Natural killer cell (primary cell): ENCODE measurements around the gene ACTL7B. TPM values are rescaled to one million over a fixed set of nuclear protein-coding genes. Genes with fewer than 3 reads are reported as not detected.

Experiments used
- ATAC-seq, 3 donors: fragments of 150-1000 bp in 2 of 3; fragments of 200-7000 bp in 1 of 3; cut with Tn5 transposase; 1 replicate in 1 of 3; 2 replicates in 2 of 3; pipeline ENCODE4 v1.10.0; 2021; ENCODE audit warnings: mild to moderate bottlenecking in 2 of 3, moderate library complexity in 2 of 3
- DNase-seq, 2 donors: peaks; one replicate each; pipeline versions ENCODE4 v3.0.0 to v3.0.0-alpha.2; 2013 to 2021; ENCODE audit warnings: mixed read lengths in 1 of 2
- H3K27ac ChIP-seq: one replicate; pipeline ENCODE4 v1.5.1; 2013; ENCODE audit warnings: mild to moderate bottlenecking, low read length
- H3K27me3 ChIP-seq: one replicate; pipeline ENCODE4 v1.6.1; 2013; ENCODE audit warnings: low read length; ENCODE audit not compliant: control insufficient read depth, insufficient read depth
- H3K36me3 ChIP-seq: one replicate; pipeline ENCODE4 v1.6.1; 2013; ENCODE audit warnings: low read length; ENCODE audit not compliant: control insufficient read depth, insufficient read depth
- H3K4me1 ChIP-seq: one replicate; pipeline ENCODE4 v1.6.1; 2013; ENCODE audit warnings: low read length; ENCODE audit not compliant: control insufficient read depth, insufficient read depth
- H3K4me3 ChIP-seq: one replicate; pipeline ENCODE4 v1.5.1; 2013; ENCODE audit warnings: low read length
- H3K9me3 ChIP-seq: one replicate; pipeline ENCODE4 v1.6.1; 2013; ENCODE audit warnings: low read length; ENCODE audit not compliant: control insufficient read depth, insufficient read depth
- H3K27ac Mint-ChIP-seq, 2 donors: one replicate each; pipeline ENCODE4 v1.8.0; 2022; ENCODE audit warnings: mild to moderate bottlenecking in 2 of 2, mixed read lengths in 2 of 2, moderate library complexity in 1 of 2
- H3K27me3 Mint-ChIP-seq, 2 donors: one replicate each; pipeline ENCODE4 v1.8.0; 2022; ENCODE audit warnings: low read depth in 2 of 2, mixed read lengths in 2 of 2
- H3K36me3 Mint-ChIP-seq: one replicate; pipeline ENCODE4 v1.8.0; 2022; ENCODE audit warnings: mixed read lengths
- H3K4me1 Mint-ChIP-seq, 2 donors: one replicate each; pipeline ENCODE4 v1.8.0; 2022; ENCODE audit warnings: mixed read lengths in 2 of 2
- H3K4me3 Mint-ChIP-seq: one replicate; pipeline ENCODE4 v1.8.0; 2022; ENCODE audit warnings: mild to moderate bottlenecking, moderate library complexity, mixed read lengths
- H3K9me3 Mint-ChIP-seq, 2 donors: one replicate each; pipeline ENCODE4 v1.8.0; 2022; ENCODE audit warnings: mixed read lengths in 2 of 2
- CTCF ChIP-seq: fragments of 200-600 bp; IDR thresholded peaks from one replicate; pipeline ENCODE4 v1.8.0; 2022; ENCODE audit warnings: antibody characterized with exemption
- WGBS: methylation state at CpG from one replicate; pipeline ENCODE4 v1.1.7; 2013; ENCODE audit warnings: missing lambda C conversion rate; ENCODE audit not compliant: insufficient coverage; 5-methylcytosine and 5-hydroxymethylcytosine counted together
- intact Hi-C: fragments of 100-400 bp; cut with micrococcal nuclease; formaldehyde crosslinking; loops from one replicate; pipeline ENCODE4 v1.14.2; 2022
- total RNA-seq, 4 donors: library from RNA; stranded (reverse); fragments of 120-200 nt in 1 of 4; gene quantifications; one replicate each; pipeline versions ENCODE4 v1.2.3 to v1.2.4, GENCODE V29; 2013 to 2022

Gene ACTL7B
- total RNA-seq, 3 donors from 2014 or later (not counting 1 experiment from before 2014, with no cell fraction given): 0.20 TPM; not detected in 2

- H3K4me3 Mint-ChIP-seq: no peak overlapping the region
- DNase-seq (no peak), ATAC-seq (no peak)
- Histone ChIP-seq H3K36me3 (no peaks in the 10 kb centered on the region), H3K4me1 (peaks cover 3% of the 10 kb centered on the region), H3K4me3 (no peak overlapping the region), H3K27ac (no peak overlapping the region), H3K27me3 (no peaks in the 10 kb centered on the region), H3K9me3 (no peaks in the 10 kb centered on the region)
- intact Hi-C loops: no loop called here
- H3K9me3 Mint-ChIP-seq: no peaks in the 10 kb centered on the region
- peaks cover 0 to 2% of the 10 kb centered on the region in 2 donors for H3K27me3 Mint-ChIP-seq
- H3K27ac Mint-ChIP-seq: no peak overlapping the region
- no peaks in the 10 kb centered on the region for H3K36me3 Mint-ChIP-seq
- no peak for TF ChIP-seq CTCF
- peaks cover 10% of the 10 kb centered on the region in 2 donors for H3K4me1 Mint-ChIP-seq
- no CpG with 5 or more reads among the region's 2 CpGs for WGBS
These were observed 9.8 kb downstream of the ACTL7B start for GRCh38 chr9:108845947-108846346.

GRCh38 chr9:108845507-108845906 lies 10.3 kb downstream of the ACTL7B start:
- Mint-ChIP-seq H3K9me3 (no peaks in the 10 kb centered on the region), H3K4me1 (peaks cover 10% of the 10 kb centered on the region in 2 donors), H3K27me3 (peaks cover 0 to 3% of the 10 kb centered on the region in 2 donors), H3K36me3 (no peaks in the 10 kb centered on the region), H3K27ac (no peak overlapping the region), H3K4me3 (no peak overlapping the region)
- Histone ChIP-seq H3K27ac (no peak overlapping the region), H3K4me3 (no peak overlapping the region), H3K4me1 (peaks cover 3% of the 10 kb centered on the region), H3K9me3 (no peaks in the 10 kb centered on the region), H3K27me3 (no peaks in the 10 kb centered on the region), H3K36me3 (no peaks in the 10 kb centered on the region)
- WGBS: 90% methylated on average over 5 of the region's 5 CpGs
- ATAC-seq (no peak), DNase-seq (no peak)
- no peak for TF ChIP-seq CTCF
- intact Hi-C loops: no loop called here

- Mint-ChIP-seq H3K4me1 (peaks cover 10% of the 10 kb centered on the region in 2 donors), H3K27ac (no peak overlapping the region), H3K9me3 (no peaks in the 10 kb centered on the region), H3K27me3 (peaks cover 0 to 3% of the 10 kb centered on the region in 2 donors), H3K4me3 (no peak overlapping the region), H3K36me3 (no peaks in the 10 kb centered on the region)
- intact Hi-C loops: no loop called here
- ATAC-seq (no peak), DNase-seq (no peak)
- Histone ChIP-seq H3K27ac (no peak overlapping the region), H3K27me3 (no peaks in the 10 kb centered on the region), H3K36me3 (no peaks in the 10 kb centered on the region), H3K4me1 (peaks cover 3% of the 10 kb centered on the region), H3K9me3 (no peaks in the 10 kb centered on the region), H3K4me3 (no peak overlapping the region)
- WGBS: 91% methylated on average over 2 of the region's 2 CpGs
- no peak for TF ChIP-seq CTCF
These were observed 10.9 kb downstream of the ACTL7B start for GRCh38 chr9:108844856-108845255.

GRCh38 chr9:108844391-108844790 lies 11.4 kb downstream of the ACTL7B start:
- Mint-ChIP-seq H3K9me3 (no peaks in the 10 kb centered on the region), H3K4me3 (no peak overlapping the region), H3K27ac (no peak overlapping the region), H3K4me1 (peaks cover 10% of the 10 kb centered on the region in 2 donors), H3K27me3 (peaks cover 0 to 3% of the 10 kb centered on the region in 2 donors), H3K36me3 (no peaks in the 10 kb centered on the region)
- no peak for ATAC-seq
- WGBS: 68% methylated on average over 2 of the region's 2 CpGs
- no peaks in the 10 kb centered on the region for H3K36me3 ChIP-seq
- no peak for DNase-seq
- no peak overlapping the region for H3K4me3 ChIP-seq
- intact Hi-C loops: no loop called here
- TF ChIP-seq CTCF: no peak
- H3K27me3 ChIP-seq: no peaks in the 10 kb centered on the region
- H3K27ac ChIP-seq: no peak overlapping the region
- peaks cover 3% of the 10 kb centered on the region for H3K4me1 ChIP-seq
- no peaks in the 10 kb centered on the region for H3K9me3 ChIP-seq
